22Rv1 (cell line): ENCODE results near the gene COL4A2.

Experiments
- ZFX ChIP-seq: fragments of 450-650 bp; IDR thresholded peaks from 2 replicates; pipeline ENCODE4 v1.6.1; 2017; ENCODE audit warnings: antibody characterized with exemption, borderline replicate concordance
- TF ChIP-seq, protein P1 (sequence below): fragments of 450-650 bp; IDR thresholded peaks from 2 replicates; pipeline ENCODE4 v1.5.1; 2017; ENCODE audit warnings: mild to moderate bottlenecking

- TF ChIP-seq, protein P1, sequence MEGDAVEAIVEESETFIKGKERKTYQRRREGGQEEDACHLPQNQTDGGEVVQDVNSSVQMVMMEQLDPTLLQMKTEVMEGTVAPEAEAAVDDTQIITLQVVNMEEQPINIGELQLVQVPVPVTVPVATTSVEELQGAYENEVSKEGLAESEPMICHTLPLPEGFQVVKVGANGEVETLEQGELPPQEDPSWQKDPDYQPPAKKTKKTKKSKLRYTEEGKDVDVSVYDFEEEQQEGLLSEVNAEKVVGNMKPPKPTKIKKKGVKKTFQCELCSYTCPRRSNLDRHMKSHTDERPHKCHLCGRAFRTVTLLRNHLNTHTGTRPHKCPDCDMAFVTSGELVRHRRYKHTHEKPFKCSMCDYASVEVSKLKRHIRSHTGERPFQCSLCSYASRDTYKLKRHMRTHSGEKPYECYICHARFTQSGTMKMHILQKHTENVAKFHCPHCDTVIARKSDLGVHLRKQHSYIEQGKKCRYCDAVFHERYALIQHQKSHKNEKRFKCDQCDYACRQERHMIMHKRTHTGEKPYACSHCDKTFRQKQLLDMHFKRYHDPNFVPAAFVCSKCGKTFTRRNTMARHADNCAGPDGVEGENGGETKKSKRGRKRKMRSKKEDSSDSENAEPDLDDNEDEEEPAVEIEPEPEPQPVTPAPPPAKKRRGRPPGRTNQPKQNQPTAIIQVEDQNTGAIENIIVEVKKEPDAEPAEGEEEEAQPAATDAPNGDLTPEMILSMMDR, result peak; percentile 35
- TF ChIP-seq ZFX, result no peak
These were observed 55.9 kb downstream of the COL4A2 start for GRCh38 chr13:110363010-110363409.
